ENCODE measurements around the gene CCT5. TPM values are rescaled to one million over a fixed set of nuclear protein-coding genes. Genes with fewer than 3 reads are reported as not detected.

CCT5 gene
- total RNA-seq, 1 experiment from 2014 or later: 675 TPM

- DNase-seq (ENCODE audit: low spot score): no peak
- Histone ChIP-seq H3K27ac (ENCODE audit: low read depth, low read length, poor library complexity, severe bottlenecking) (no peak overlapping the region), H3K36me3 (ENCODE audit: insufficient read depth, low read length, poor library complexity, severe bottlenecking) (peaks cover 65% of the 10 kb centered on the region), H3K9me3 (ENCODE audit: low read depth, low read length, poor library complexity, severe bottlenecking) (no peaks in the 10 kb centered on the region), H3K27me3 (replicated peaks; ENCODE audit: insufficient read depth, low read depth, low read length, poor library complexity) (no peaks in the 10 kb centered on the region), H3K4me1 (ENCODE audit: insufficient read depth, low read length, poor library complexity, severe bottlenecking) (no peaks in the 10 kb centered on the region), H3K4me3 (ENCODE audit: low read depth, low read length, poor library complexity, severe bottlenecking) (no peak overlapping the region)
- CTCF ChIA-PET: no interaction called here
- no TSS peak for BruUV-seq (replicated peaks)
- POLR2A ChIA-PET (ENCODE audit: low non-redundant PET): no interaction called here
- TF ChIP-seq EZH2 (IDR thresholded peaks at IDR 0.05; ENCODE audit: borderline replicate concordance, low read depth, low read length, poor library complexity, severe bottlenecking): no peak
- no peak for TF ChIP-seq CTCF (conservative IDR thresholded peaks at IDR 0.05; ENCODE audit: low read depth, low read length)
- intact Hi-C loops (cut with micrococcal nuclease; ENCODE audit: unreplicated experiment): no loop called here
These were observed 14.5 kb downstream of the CCT5 start for GRCh38 chr5:10264604-10265003.

- no peak overlapping the region for H3K4me3 ChIP-seq (ENCODE audit: low read depth, low read length, poor library complexity, severe bottlenecking)
- POLR2A ChIA-PET (ENCODE audit: low non-redundant PET): interaction anchor here (0.6 kb wide), 3 partner anchors 66 to 173 kb away, joined by 3 to 5 read pairs (median 4); no protein-coding TSS in a partner anchor
- no TSS peak for BruUV-seq (replicated peaks)
- DNase-seq (ENCODE audit: low spot score): no peak
- no peak overlapping the region for H3K27ac ChIP-seq (ENCODE audit: low read depth, low read length, poor library complexity, severe bottlenecking)
- CTCF ChIA-PET: no interaction called here
- no peaks in the 10 kb centered on the region for H3K9me3 ChIP-seq (ENCODE audit: low read depth, low read length, poor library complexity, severe bottlenecking)
- no peaks in the 10 kb centered on the region for H3K27me3 ChIP-seq (replicated peaks; ENCODE audit: insufficient read depth, low read depth, low read length, poor library complexity)
- intact Hi-C loops (cut with micrococcal nuclease; ENCODE audit: unreplicated experiment): no loop called here
- peaks cover 57% of the 10 kb centered on the region for H3K36me3 ChIP-seq (ENCODE audit: insufficient read depth, low read length, poor library complexity, severe bottlenecking)
- no peak for TF ChIP-seq EZH2 (IDR thresholded peaks at IDR 0.05; ENCODE audit: borderline replicate concordance, low read depth, low read length, poor library complexity, severe bottlenecking)
- no peak for TF ChIP-seq CTCF (conservative IDR thresholded peaks at IDR 0.05; ENCODE audit: low read depth, low read length)
- H3K4me1 ChIP-seq (ENCODE audit: insufficient read depth, low read length, poor library complexity, severe bottlenecking): no peaks in the 10 kb centered on the region
These were observed 15.4 kb downstream of the CCT5 start for GRCh38 chr5:10265245-10266109.

- POLR2A ChIA-PET (ENCODE audit: low non-redundant PET): interaction anchor here (0.6 kb wide), 2 partner anchors 157 to 172 kb away, joined by 3 to 5 read pairs; no protein-coding TSS in a partner anchor
- BruUV-seq (replicated peaks): no TSS peak
- intact Hi-C loops (cut with micrococcal nuclease; ENCODE audit: unreplicated experiment): no loop called here
- H3K4me1 ChIP-seq (ENCODE audit: insufficient read depth, low read length, poor library complexity, severe bottlenecking): no peaks in the 10 kb centered on the region
- H3K4me3 ChIP-seq (ENCODE audit: low read depth, low read length, poor library complexity, severe bottlenecking): no peak overlapping the region
- no peak for DNase-seq (ENCODE audit: low spot score)
- H3K9me3 ChIP-seq (ENCODE audit: low read depth, low read length, poor library complexity, severe bottlenecking): no peaks in the 10 kb centered on the region
- no peak overlapping the region for H3K27ac ChIP-seq (ENCODE audit: low read depth, low read length, poor library complexity, severe bottlenecking)
- H3K36me3 ChIP-seq (ENCODE audit: insufficient read depth, low read length, poor library complexity, severe bottlenecking): peaks cover 50% of the 10 kb centered on the region
- H3K27me3 ChIP-seq (replicated peaks; ENCODE audit: insufficient read depth, low read depth, low read length, poor library complexity): no peaks in the 10 kb centered on the region
- CTCF ChIA-PET: no interaction called here
- TF ChIP-seq EZH2 (IDR thresholded peaks at IDR 0.05; ENCODE audit: borderline replicate concordance, low read depth, low read length, poor library complexity, severe bottlenecking): no peak
- no peak for TF ChIP-seq CTCF (conservative IDR thresholded peaks at IDR 0.05; ENCODE audit: low read depth, low read length)
These were observed 16.1 kb downstream of the CCT5 start for GRCh38 chr5:10266137-10266536.
